Suppressor macrophage treated with lipopolysaccharide for 4 hours (primary cell): Measurements from ENCODE around the gene PDCD2L.
"Not testable (repeated sequence)": the region's sequence is repeated elsewhere in the genome, so short reads cannot be mapped to it uniquely, and the experiment has no call there.

Experiments used
- DNase-seq: peaks from one replicate; pipeline ENCODE4 v3.0.0-alpha.2; 2020

The PDCD2L gene

GRCh38 chr19:34380639-34381241 lies 23.5 kb upstream of the PDCD2L start:
- DNase-seq = no peak

GRCh38 chr19:34381399-34382251 lies 22.6 kb upstream of the PDCD2L start:
- no peak for DNase-seq

- no peak for DNase-seq
Measured at GRCh38 chr19:34382471-34382870, 21.7 kb upstream of the PDCD2L start.

GRCh38 chr19:34383599-34383998 lies 20.6 kb upstream of the PDCD2L start:
- DNase-seq = no peak

- DNase-seq = no peak
Measured at GRCh38 chr19:34386645-34387445, 17.4 kb upstream of the PDCD2L start.

- no peak for DNase-seq
Measured at GRCh38 chr19:34387446-34387810, 16.8 kb upstream of the PDCD2L start.

GRCh38 chr19:34388745-34389144 lies 15.5 kb upstream of the PDCD2L start:
- not testable (repeated sequence) for DNase-seq

GRCh38 chr19:34391813-34392212 lies 12.4 kb upstream of the PDCD2L start:
- no peak for DNase-seq

GRCh38 chr19:34393031-34393430 lies 11.2 kb upstream of the PDCD2L start:
- no peak for DNase-seq

- no peak for DNase-seq
Measured at GRCh38 chr19:34393629-34394028, 10.6 kb upstream of the PDCD2L start.

GRCh38 chr19:34397853-34398252 lies 6.3 kb upstream of the PDCD2L start:
- no peak for DNase-seq

GRCh38 chr19:34399886-34400285 lies 4.3 kb upstream of the PDCD2L start:
- DNase-seq = no peak

- not testable (repeated sequence) for DNase-seq
Measured at GRCh38 chr19:34400844-34401243, 3.4 kb upstream of the PDCD2L start.

GRCh38 chr19:34402074-34402600 lies 2.1 kb upstream of the PDCD2L start:
- DNase-seq = no peak

- DNase-seq = no peak
Measured at GRCh38 chr19:34403784-34404108, 453 bp upstream of the PDCD2L start.

GRCh38 chr19:34405892-34406660 lies 1.9 kb downstream of the PDCD2L start:
- DNase-seq = no peak

- no peak for DNase-seq
Measured at GRCh38 chr19:34408411-34408810, 4.2 kb downstream of the PDCD2L start.

- DNase-seq = no peak
Measured at GRCh38 chr19:34409189-34410164, 5.3 kb downstream of the PDCD2L start.

- DNase-seq = no peak
Measured at GRCh38 chr19:34411216-34411615, 7.0 kb downstream of the PDCD2L start.

- DNase-seq = no peak
Measured at GRCh38 chr19:34416021-34416545, 11.9 kb downstream of the PDCD2L start.

GRCh38 chr19:34418300-34418699 lies 14.1 kb downstream of the PDCD2L start:
- DNase-seq = no peak
